Esophagus muscularis mucosa (tissue), 4 donors: ENCODE measurements around the gene IL15. TPM values are rescaled to one million over a fixed set of nuclear protein-coding genes. Genes with fewer than 3 reads are reported as not detected.

Experiments
- DNase-seq: peaks from one replicate; pipeline ENCODE4 v3.0.0-alpha.2; 2017; ENCODE audit errors: extremely low spot score
- H3K27ac ChIP-seq, 4 donors: fragments of 200-600 bp; sonication (generic); replicated peaks in 1 of 4; 1 replicate in 3 of 4; 2 replicates in 1 of 4; pipeline ENCODE4 v1.5.1; 2016 to 2019; ENCODE audit warnings: mild to moderate bottlenecking in 1 of 4
- H3K27me3 ChIP-seq, 4 donors: fragments of 200-600 bp; sonication (generic); one replicate each; pipeline versions ENCODE4 v1.5.1 to v1.6.0; 2016 to 2019
- H3K36me3 ChIP-seq, 4 donors: fragments of 200-600 bp; sonication (generic); one replicate each; pipeline ENCODE4 v1.5.1; 2016 to 2019
- H3K4me1 ChIP-seq, 4 donors: fragments of 200-600 bp; sonication (generic); one replicate each; pipeline ENCODE4 v1.5.1; 2016 to 2019
- H3K4me3 ChIP-seq, 4 donors: fragments of 200-600 bp; sonication (generic); 1 replicate in 2 of 4; 2 replicates in 2 of 4; pipeline ENCODE4 v1.5.1; 2016 to 2019; ENCODE audit warnings: mild to moderate bottlenecking in 4 of 4, moderate library complexity in 1 of 4
- H3K9me3 ChIP-seq, 4 donors: fragments of 200-600 bp; sonication (generic); 1 replicate in 3 of 4; 2 replicates in 1 of 4; pipeline ENCODE4 v1.5.1; 2016 to 2019
- EP300 ChIP-seq: sonication (generic); formaldehyde crosslinking; IDR thresholded peaks from one replicate; pipeline ENCODE4 v1.6.1; 2017; ENCODE audit warnings: antibody characterized with exemption
- POLR2A ChIP-seq: fragments of 450-650 bp; IDR thresholded peaks from one replicate; pipeline ENCODE4 v1.6.1; 2017; ENCODE audit warnings: antibody characterized with exemption, moderate library complexity, mild to moderate bottlenecking, low read depth
- POLR2AphosphoS5 ChIP-seq, 2 donors: sonication (generic); formaldehyde crosslinking; IDR thresholded peaks; one replicate each; pipeline ENCODE4 v1.6.1; 2017; ENCODE audit warnings: antibody characterized with exemption in 2 of 2
- WGBS: methylation state at CpG from one replicate; pipeline ENCODE4 v1.1.5; 2018; 5-methylcytosine and 5-hydroxymethylcytosine counted together
- intact Hi-C: fragments of 100-400 bp; cut with DNase I; formaldehyde crosslinking; loops from one replicate; pipeline ENCODE4 v1.15.1; 2023
- total RNA-seq, 4 donors: library from RNA; depleted of rRNA; stranded (reverse); fragments of >200 nt; gene quantifications; one replicate each; pipeline versions ENCODE4 v1.1.0 to v1.2.1, GENCODE V29; 2016
- TF ChIP-seq, protein P1 (sequence below), 3 experiments: fragments of 200-600 bp in 2 of 3; fragments of 450-650 bp in 1 of 3; sonication (generic) in 2 of 3; IDR thresholded peaks; one replicate each; pipeline ENCODE4 v1.5.1; 2017 to 2019; ENCODE audit warnings: antibody characterized with exemption in 3 of 3, mild to moderate bottlenecking in 2 of 3, moderate library complexity in 1 of 3

The IL15 gene
- total RNA-seq, 4 donors from 2014 or later = 3.0 to 5.0 (median 3.7) TPM

DNA sequence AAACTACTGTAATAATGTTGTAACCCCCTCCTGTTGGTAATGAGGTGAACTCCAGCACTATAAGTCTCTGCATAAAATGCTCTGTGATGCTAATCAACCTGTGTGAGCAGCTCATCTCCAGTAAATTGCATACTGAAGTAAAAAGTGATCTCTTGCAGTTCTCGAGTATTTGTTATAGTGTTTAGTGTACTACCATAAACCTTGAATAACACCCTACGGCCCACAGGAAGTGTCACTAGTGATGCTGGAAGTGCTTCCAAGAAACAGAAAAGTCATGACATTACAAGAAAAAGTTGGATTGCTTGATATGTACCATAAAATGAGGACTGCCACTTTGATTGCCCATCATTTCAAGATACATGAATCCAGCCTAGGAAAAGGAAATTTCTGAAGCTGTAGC, 39.0 kb downstream of the IL15 start:
- H3K4me1 ChIP-seq = no peaks in the 10 kb centered on the region
- 86% methylated on average over 2 of the region's 2 CpGs for WGBS

GRCh38 chr4:141676087-141676670, 39.8 kb downstream of the IL15 start:
- WGBS = 73% methylated on average over 3 of the region's 3 CpGs

More for the DNA sequence above, 39.0 kb downstream of the IL15 start:
- Histone ChIP-seq H3K27me3 (no peaks in the 10 kb centered on the region), H3K36me3 (no peaks in the 10 kb centered on the region), H3K4me3 (no peak overlapping the region), H3K27ac (no peak overlapping the region), H3K9me3 (no peaks in the 10 kb centered on the region)
- intact Hi-C loops = no loop called here
- DNase-seq = no peak
- no peak for TF ChIP-seq POLR2A
- TF ChIP-seq EP300 = no peak
- TF ChIP-seq POLR2AphosphoS5 (IDR thresholded peaks at IDR 0.05) = no peak
- TF ChIP-seq, protein P1, sequence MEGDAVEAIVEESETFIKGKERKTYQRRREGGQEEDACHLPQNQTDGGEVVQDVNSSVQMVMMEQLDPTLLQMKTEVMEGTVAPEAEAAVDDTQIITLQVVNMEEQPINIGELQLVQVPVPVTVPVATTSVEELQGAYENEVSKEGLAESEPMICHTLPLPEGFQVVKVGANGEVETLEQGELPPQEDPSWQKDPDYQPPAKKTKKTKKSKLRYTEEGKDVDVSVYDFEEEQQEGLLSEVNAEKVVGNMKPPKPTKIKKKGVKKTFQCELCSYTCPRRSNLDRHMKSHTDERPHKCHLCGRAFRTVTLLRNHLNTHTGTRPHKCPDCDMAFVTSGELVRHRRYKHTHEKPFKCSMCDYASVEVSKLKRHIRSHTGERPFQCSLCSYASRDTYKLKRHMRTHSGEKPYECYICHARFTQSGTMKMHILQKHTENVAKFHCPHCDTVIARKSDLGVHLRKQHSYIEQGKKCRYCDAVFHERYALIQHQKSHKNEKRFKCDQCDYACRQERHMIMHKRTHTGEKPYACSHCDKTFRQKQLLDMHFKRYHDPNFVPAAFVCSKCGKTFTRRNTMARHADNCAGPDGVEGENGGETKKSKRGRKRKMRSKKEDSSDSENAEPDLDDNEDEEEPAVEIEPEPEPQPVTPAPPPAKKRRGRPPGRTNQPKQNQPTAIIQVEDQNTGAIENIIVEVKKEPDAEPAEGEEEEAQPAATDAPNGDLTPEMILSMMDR (IDR thresholded peaks at IDR 0.05) = no peak

GRCh38 chr4:141680060-141680459, 43.7 kb downstream of the IL15 start:
- Histone ChIP-seq H3K4me3 (no peak overlapping the region), H3K27ac (no peak overlapping the region), H3K36me3 (no peaks in the 10 kb centered on the region), H3K27me3 (no peaks in the 10 kb centered on the region), H3K4me1 (no peaks in the 10 kb centered on the region), H3K9me3 (no peaks in the 10 kb centered on the region)
- intact Hi-C loops = no loop called here
- WGBS = 79% methylated on average over 4 of the region's 4 CpGs
- no peak for DNase-seq
- no peak for TF ChIP-seq EP300

More at GRCh38 chr4:141676087-141676670, 39.8 kb downstream of the IL15 start:
- Histone ChIP-seq H3K36me3 (no peaks in the 10 kb centered on the region), H3K9me3 (no peaks in the 10 kb centered on the region), H3K27ac (no peak overlapping the region), H3K4me3 (no peak overlapping the region), H3K27me3 (no peaks in the 10 kb centered on the region), H3K4me1 (no peaks in the 10 kb centered on the region)
- TF ChIP-seq EP300 (no peak), POLR2A (no peak)
- no peak for DNase-seq
- intact Hi-C loops = no loop called here

- 98% methylated on average over 3 of the region's 3 CpGs for WGBS
- TF ChIP-seq POLR2AphosphoS5 (IDR thresholded peaks at IDR 0.05) (no peak), EP300 (no peak), POLR2A (no peak)
- TF ChIP-seq, protein P1 (IDR thresholded peaks at IDR 0.05) = no peak
Observed at GRCh38 chr4:141684785-141685184, 48.4 kb downstream of the IL15 start.

DNA sequence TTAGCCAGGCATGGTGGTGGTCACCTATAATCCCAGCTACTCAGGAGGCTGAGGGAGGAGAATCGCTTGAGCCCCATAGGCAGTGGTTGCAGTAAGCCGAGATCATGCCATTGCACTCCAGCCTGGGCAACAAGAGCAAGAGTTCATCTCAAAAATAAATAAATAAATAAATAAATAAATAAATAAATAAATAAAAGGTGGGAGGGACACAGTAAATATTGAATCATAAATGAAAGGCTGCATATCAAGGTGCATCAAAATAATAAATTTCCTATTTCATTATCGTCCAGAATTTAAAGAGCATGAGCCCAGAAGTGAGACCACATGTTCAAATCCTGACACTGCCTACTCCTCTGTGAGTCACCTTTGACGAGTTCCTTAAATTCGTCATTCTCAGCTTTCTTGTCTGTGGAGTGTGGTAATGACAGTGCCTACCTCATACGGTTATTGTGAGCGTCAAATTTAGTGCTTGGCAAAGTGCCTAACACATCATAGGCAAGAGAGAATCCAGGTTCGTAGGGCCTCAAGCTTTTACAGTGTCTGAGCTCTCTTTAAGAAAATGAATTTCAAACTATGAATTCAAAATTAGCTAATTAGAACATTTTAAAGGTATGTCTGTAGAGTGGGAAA, 49.9 kb downstream of the IL15 start:
- 68% methylated on average over 8 of the region's 8 CpGs for WGBS
- H3K9me3 ChIP-seq = no peaks in the 10 kb centered on the region

More at GRCh38 chr4:141684785-141685184, 48.4 kb downstream of the IL15 start:
- Histone ChIP-seq H3K9me3 (no peaks in the 10 kb centered on the region), H3K4me3 (no peak overlapping the region), H3K27me3 (no peaks in the 10 kb centered on the region), H3K4me1 (peaks cover 0 to 8% (median 7%) of the 10 kb centered on the region in 4 donors), H3K36me3 (peaks cover 0 to 7% (median 0%) of the 10 kb centered on the region in 4 donors), H3K27ac (no peak overlapping the region)
- no peak for DNase-seq
- intact Hi-C loops = no loop called here

More for the DNA sequence above, 49.9 kb downstream of the IL15 start:
- H3K36me3 ChIP-seq = peaks cover 0 to 11% (median 0%) of the 10 kb centered on the region in 4 donors
- H3K27ac ChIP-seq = peak overlapping the region in 1 of 4 donors; percentile 9
- intact Hi-C loops = no loop called here
- peaks cover 0 to 8% (median 7%) of the 10 kb centered on the region in 4 donors for H3K4me1 ChIP-seq
- H3K4me3 ChIP-seq = no peak overlapping the region
- no peaks in the 10 kb centered on the region for H3K27me3 ChIP-seq
- TF ChIP-seq POLR2AphosphoS5 (IDR thresholded peaks at IDR 0.05) = no peak
- no peak for TF ChIP-seq POLR2A
- TF ChIP-seq EP300 = no peak
- TF ChIP-seq, protein P1 (IDR thresholded peaks at IDR 0.05) = no peak
- DNase-seq = no peak
